Prostate gland (tissue), 2 donors: ENCODE results near the gene CCDC91.

Source experiments
- CTCF ChIP-seq, 4 experiments: fragments of 200-600 bp in 2 of 4; fragments of 450-650 bp in 2 of 4; sonication (generic) in 2 of 4; IDR thresholded peaks; 1 replicate in 3 of 4; 2 replicates in 1 of 4; pipeline ENCODE4 v1.5.1; 2016 to 2019; ENCODE audit warnings: antibody characterized with exemption in 4 of 4, mild to moderate bottlenecking in 2 of 4, moderate library complexity in 2 of 4
- POLR2AphosphoS5 ChIP-seq: sonication (generic); formaldehyde crosslinking; IDR thresholded peaks from one replicate; pipeline ENCODE4 v1.6.1; 2017; ENCODE audit warnings: antibody characterized with exemption

GRCh38 chr12:28161697-28162096 is 28.6 kb upstream of the CCDC91 start:
- no peak for TF ChIP-seq CTCF (IDR thresholded peaks at IDR 0.05)
- no peak for TF ChIP-seq POLR2AphosphoS5
